Fibroblast of mammary gland (primary cell): ENCODE measurements around the gene PICK1.

Experiments used
- DNase-seq: peaks from one replicate; pipeline ENCODE4 v3.0.0-alpha.2; 2010; ENCODE audit warnings: low read depth
- H3K4me3 ChIP-seq: 2 replicates; pipeline ENCODE4 v1.5.1; 2011; ENCODE audit warnings: low read depth, mild to moderate bottlenecking, low read length, moderate library complexity; ENCODE audit not compliant: control insufficient read depth
- TF ChIP-seq, protein P1 (sequence below): conservative IDR thresholded peaks from 2 replicates; pipeline ENCODE4 v1.5.1; 2011; ENCODE audit warnings: low read depth, low read length, inconsistent platforms; ENCODE audit not compliant: control insufficient read depth, insufficient read depth

PICK1 gene

DNA sequence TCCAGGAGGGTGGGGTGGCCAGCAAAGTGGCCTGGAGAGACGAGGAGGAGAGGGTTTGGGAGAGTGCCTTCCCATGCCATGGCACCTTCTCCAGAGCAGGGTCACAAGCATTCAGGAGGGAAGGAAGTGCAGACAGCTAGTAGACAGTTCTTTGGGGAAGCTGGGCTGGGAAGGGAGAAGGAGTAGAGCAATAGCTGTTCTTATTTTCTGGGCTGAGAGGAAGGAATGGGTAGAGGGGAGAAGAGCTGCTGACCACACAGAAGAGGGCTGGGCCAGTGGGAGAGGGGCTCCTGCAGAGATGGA lies 14.8 kb upstream of the PICK1 start:
- no peak for DNase-seq
- no peak overlapping the region for H3K4me3 ChIP-seq
- TF ChIP-seq, protein P1, sequence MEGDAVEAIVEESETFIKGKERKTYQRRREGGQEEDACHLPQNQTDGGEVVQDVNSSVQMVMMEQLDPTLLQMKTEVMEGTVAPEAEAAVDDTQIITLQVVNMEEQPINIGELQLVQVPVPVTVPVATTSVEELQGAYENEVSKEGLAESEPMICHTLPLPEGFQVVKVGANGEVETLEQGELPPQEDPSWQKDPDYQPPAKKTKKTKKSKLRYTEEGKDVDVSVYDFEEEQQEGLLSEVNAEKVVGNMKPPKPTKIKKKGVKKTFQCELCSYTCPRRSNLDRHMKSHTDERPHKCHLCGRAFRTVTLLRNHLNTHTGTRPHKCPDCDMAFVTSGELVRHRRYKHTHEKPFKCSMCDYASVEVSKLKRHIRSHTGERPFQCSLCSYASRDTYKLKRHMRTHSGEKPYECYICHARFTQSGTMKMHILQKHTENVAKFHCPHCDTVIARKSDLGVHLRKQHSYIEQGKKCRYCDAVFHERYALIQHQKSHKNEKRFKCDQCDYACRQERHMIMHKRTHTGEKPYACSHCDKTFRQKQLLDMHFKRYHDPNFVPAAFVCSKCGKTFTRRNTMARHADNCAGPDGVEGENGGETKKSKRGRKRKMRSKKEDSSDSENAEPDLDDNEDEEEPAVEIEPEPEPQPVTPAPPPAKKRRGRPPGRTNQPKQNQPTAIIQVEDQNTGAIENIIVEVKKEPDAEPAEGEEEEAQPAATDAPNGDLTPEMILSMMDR, result no peak

DNA sequence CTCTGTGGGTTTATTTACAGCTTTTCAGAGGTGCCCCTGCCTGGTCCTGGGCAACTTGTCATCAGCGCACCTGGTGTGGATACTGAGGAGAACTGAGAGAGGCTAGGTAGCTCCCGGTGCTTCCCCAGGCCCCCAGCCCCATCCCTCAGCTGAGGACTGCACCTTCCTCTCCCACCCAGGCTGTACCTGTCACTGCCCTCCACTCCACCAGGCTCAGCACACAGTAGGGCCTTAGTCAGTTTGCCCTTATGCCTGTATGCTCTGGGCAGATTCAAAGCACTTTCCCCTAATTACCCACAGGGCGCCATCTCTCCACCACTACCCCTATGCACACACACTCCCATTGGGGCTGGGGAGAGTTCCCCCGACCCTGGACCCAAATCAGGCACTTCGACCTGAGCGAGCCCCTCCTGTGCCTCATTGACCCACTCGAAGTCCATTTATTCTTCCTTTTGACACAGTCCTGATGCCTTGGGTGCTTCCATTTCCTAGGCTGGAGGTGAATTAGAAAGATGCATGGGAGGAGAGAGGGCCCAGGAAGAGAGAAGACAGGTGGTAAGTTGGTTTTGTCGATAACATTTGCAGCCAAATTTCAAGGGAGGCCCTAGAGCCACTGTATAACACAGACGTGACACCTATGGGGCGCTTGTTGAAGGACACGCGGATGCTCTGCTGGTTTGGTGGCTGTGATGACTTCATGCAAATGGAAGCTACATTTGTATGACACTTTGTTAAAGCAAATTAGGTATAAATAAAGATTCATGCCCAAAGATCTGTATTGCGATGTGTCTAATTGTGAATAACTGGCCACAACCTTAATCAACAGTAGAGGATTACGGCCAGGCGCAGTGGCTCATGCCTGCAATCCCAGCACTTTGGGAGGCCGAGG lies 13.8 kb upstream of the PICK1 start:
- DNase-seq, result no peak
- no peak overlapping the region for H3K4me3 ChIP-seq

DNA sequence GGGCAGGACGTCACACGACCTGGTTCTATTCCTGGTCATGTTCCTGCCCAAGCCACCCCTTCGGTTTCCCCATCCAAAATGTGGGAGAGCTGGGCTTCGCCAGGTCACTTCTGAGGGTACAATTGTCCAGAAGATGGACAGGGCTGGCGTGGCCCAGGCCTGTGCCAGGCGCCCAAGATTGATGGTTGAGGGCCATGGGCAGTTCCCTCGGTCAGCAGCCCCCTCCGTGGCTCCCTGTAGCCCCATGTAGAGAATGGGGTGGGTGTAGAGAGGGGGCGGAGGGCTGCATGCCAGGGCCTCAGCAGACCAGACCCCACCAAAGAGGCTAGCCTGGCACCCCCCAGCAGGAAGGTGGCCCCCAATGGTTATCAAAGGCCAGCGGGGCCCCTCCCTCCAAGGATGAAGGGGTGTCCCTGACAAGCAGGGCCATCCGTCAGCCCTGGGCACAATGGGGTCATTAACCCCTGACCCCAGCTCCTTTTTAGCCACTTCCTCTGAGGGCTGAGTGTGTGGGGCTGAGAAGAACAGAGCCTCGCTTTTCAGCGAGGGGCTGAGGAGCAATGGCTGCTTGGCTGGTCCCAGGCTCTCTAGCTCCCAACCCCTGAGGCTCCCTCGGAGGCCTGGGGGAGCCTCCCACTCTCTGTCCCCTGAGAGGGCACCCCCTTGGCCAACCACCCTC lies 11.0 kb upstream of the PICK1 start:
- no peak for DNase-seq
- no peak overlapping the region for H3K4me3 ChIP-seq
- TF ChIP-seq, protein P1, result no peak

More for the DNA sequence above, 13.8 kb upstream of the PICK1 start:
- TF ChIP-seq, protein P1, result no peak

DNA sequence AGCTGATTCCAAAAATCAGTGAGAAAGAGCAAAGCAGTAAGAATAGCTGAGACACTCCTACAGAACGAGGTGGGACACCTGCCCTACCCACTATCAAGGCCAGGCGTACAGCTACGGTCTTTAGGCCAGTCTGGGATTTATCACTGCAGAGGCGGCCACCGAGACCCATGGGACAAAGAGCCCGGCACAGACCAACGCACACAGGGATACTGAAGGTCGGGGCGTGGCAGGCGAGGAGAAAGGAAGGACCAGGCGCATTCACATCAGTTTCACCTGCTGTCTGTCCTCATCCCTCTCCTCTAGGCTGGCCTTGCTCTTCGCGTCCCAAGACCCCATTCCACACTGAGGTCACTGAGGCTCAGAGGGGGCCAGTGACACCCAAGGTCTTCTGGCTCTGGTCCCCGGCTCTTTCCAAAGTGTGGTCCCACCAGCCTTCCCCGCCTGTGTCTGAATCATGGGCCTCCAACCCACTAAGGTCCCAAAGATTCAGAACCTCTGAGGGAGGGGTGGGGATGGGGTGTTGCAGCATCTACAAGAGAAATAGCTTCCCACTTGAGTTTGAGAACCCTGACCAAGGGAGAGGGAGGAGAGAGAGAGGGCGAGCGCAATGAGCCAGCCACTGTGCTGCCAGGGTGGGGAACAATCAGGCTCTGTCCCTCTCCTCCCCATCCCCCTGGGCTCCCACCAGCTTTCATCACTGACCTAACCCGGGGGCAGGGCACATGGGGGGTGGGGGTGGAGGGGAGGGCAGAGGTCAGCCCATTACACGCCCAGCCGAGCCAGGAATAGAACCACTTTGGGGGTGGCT lies 7.2 kb upstream of the PICK1 start:
- no peak overlapping the region for H3K4me3 ChIP-seq
- no peak for DNase-seq
- TF ChIP-seq, protein P1, result no peak

DNA sequence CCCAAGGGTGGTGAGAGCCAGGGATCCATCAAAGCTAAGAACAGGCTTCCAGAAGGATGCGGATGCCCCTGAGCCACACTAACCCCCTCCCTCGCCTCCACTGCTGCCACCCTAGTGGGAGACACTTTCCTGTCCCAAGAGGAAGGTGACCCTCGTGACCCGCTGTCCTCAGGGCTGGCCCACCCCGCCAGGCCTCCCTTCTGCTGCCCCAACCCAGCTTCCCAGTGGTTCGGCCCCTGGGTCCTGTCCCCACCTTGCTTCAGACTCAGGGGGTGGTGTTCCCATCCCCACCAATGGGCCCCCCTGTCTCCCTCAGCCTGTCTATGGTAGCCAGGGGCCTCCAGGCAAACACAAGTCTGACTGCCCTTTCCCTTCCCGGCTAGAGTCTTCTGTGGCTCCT lies 6.5 kb upstream of the PICK1 start:
- TF ChIP-seq, protein P1, result no peak
- H3K4me3 ChIP-seq, result no peak overlapping the region
- DNase-seq, result no peak

DNA sequence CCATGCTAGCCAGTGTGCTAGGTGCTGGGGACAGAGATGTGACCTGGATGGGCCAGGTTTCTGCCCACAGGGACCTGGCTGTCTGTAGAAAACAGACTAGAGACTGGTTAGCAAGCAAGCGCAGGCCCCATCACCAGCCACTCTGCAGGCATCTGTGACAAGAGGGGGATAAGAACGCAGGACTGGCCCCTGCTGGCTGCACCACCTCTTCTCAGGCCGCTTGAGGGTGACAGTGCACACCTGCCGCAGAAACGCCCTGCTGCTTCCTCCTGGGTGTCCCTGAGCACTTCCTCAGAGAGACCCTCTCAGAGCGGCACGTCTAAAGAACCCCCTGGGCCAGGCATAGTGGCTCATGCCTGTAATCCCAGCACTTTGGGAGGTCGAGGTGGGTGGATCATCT lies 5.9 kb upstream of the PICK1 start:
- TF ChIP-seq, protein P1, result no peak
- DNase-seq, result no peak
- H3K4me3 ChIP-seq, result no peak overlapping the region
